ENCODE results near the gene PDSS2. TPM values are rescaled to one million over a fixed set of nuclear protein-coding genes. Genes with fewer than 3 reads are reported as not detected.

PDSS2 gene
- polyA plus RNA-seq, 1 of the 3 experiments (the other 2 are of a cell fraction), result 5.6 TPM

- TF ChIP-seq, protein P1, sequence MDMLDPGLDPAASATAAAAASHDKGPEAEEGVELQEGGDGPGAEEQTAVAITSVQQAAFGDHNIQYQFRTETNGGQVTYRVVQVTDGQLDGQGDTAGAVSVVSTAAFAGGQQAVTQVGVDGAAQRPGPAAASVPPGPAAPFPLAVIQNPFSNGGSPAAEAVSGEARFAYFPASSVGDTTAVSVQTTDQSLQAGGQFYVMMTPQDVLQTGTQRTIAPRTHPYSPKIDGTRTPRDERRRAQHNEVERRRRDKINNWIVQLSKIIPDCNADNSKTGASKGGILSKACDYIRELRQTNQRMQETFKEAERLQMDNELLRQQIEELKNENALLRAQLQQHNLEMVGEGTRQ (IDR thresholded peaks at IDR 0.05; ENCODE audit: borderline replicate concordance, low read depth, low read length), result no peak
Observed at GRCh38 chr6:107353773-107354382, 105.5 kb downstream of the PDSS2 start (continued).

- POLR2A ChIA-PET, result no interaction called here
- Histone ChIP-seq H3K27me3 (ENCODE audit: insufficient read depth) (no peaks in the 10 kb centered on the region), H3K79me2 (ENCODE audit: insufficient read depth) (no peaks in the 10 kb centered on the region), H3K27ac (ENCODE audit: low read depth in 2 of 2, low read length in 1 of 2) (no peak overlapping the region), H3K36me3 (replicated peaks in 1 of 2; ENCODE audit: control insufficient read depth in 1 of 2, insufficient read depth in 2 of 2, low read length in 1 of 2) (no peaks in the 10 kb centered on the region), H3K9ac (no peak overlapping the region), H3K4me2 (no peak overlapping the region), H2AFZ (ENCODE audit: low read depth) (no peak overlapping the region), H3K4me1 (ENCODE audit: control insufficient read depth in 1 of 2, insufficient read depth in 2 of 2, low read depth in 1 of 2, low read length in 1 of 2) (no peaks in the 10 kb centered on the region; a peak in 2 of 4 replicates), H3K9me3 (no peaks in the 10 kb centered on the region), H3F3A (replicated peaks; ENCODE audit: insufficient read depth) (no peaks in the 10 kb centered on the region), H3K9me2 (no peaks in the 10 kb centered on the region), H3K4me3 (ENCODE audit: low read depth in 2 of 2, low read length in 1 of 2) (no peak overlapping the region), H4K20me1 (ENCODE audit: insufficient read depth) (no peaks in the 10 kb centered on the region)
- CTCF ChIA-PET, result interaction anchor here (1.0 to 2.3 kb wide), 3 partner anchors 11 to 307 kb away, joined by 3 to 10 read pairs (median 3); no protein-coding TSS in a partner anchor
- no peak for DNase-seq
- 95% methylated on average over 1 of the region's 1 CpG for WGBS (ENCODE audit: low lambda C conversion rate)
- no peak for TF ChIP-seq EZH2phosphoT487 (IDR thresholded peaks at IDR 0.05; ENCODE audit: borderline replicate concordance, low read depth)
- TF ChIP-seq NRF1 (IDR thresholded peaks at IDR 0.05; ENCODE audit: low read depth, low read length), result no peak
- TF ChIP-seq PBX3 (IDR thresholded peaks at IDR 0.05), result no peak
- TF ChIP-seq ZBTB33 (IDR thresholded peaks at IDR 0.05; ENCODE audit: borderline replicate concordance, low read depth), result no peak
- TF ChIP-seq MXI1 (IDR thresholded peaks at IDR 0.05; ENCODE audit: low read depth, low read length), result no peak
- TF ChIP-seq, protein P1 (IDR thresholded peaks at IDR 0.05; ENCODE audit: borderline replicate concordance, low read depth, low read length), result no peak
- TF ChIP-seq RCOR1 (IDR thresholded peaks at IDR 0.05; ENCODE audit: low read length), result no peak
- no peak for TF ChIP-seq EP300 (IDR thresholded peaks at IDR 0.05; ENCODE audit: borderline replicate concordance in 1 of 2, low read depth in 1 of 2, low read length in 1 of 2)
- TF ChIP-seq, protein P2, sequence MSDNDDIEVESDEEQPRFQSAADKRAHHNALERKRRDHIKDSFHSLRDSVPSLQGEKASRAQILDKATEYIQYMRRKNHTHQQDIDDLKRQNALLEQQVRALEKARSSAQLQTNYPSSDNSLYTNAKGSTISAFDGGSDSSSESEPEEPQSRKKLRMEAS (IDR thresholded peaks at IDR 0.05; ENCODE audit: low read depth), result no peak
- TF ChIP-seq RFX5 (IDR thresholded peaks at IDR 0.05; ENCODE audit: low read length), result no peak
- TF ChIP-seq TAF1 (IDR thresholded peaks at IDR 0.05; ENCODE audit: borderline replicate concordance, low read depth, low read length), result no peak
- no peak for TF ChIP-seq ELF1 (IDR thresholded peaks at IDR 0.05)
- TF ChIP-seq REST (IDR thresholded peaks at IDR 0.05; ENCODE audit: low read depth, low read length), result no peak
- no peak for TF ChIP-seq TCF12 (IDR thresholded peaks at IDR 0.05)
- no peak for TF ChIP-seq YY1 (IDR thresholded peaks at IDR 0.05; ENCODE audit: low read depth)
Observed at GRCh38 chr6:107348224-107348623, 111.1 kb downstream of the PDSS2 start.
